IPS-11a (cell line): ENCODE data around the gene TWNK.
A peak's percentile ranks its signal among the peaks of the same experiment; 100 is the strongest.

ENCODE experiments used
- H3K4me3 ChIP-seq: one replicate; pipeline ENCODE4 v1.5.1; 2013; ENCODE audit warnings: low read depth, low read length, control low read depth

Gene TWNK

DNA sequence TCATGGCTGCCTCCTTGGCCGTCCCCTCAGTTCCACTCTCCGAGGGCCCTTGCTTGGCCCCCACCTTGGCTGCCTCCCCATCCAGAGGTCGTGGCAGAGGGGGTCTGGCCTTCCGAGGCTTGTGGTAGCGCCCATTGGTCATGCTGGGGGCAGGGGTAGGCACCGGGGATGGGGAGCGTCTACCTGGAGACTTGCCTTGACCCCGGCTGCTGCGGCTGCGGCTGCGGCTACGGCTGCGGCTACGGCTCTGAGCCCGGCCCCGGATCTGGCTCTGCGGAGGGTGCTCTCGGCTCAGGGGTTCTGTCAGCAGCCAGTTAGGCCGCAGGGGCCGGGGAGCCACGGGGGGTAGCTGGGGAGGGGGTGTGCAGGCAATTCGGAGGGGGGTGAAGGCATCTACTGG, 23.0 kb downstream of the TWNK start:
- H3K4me3 ChIP-seq = no peak overlapping the region

DNA sequence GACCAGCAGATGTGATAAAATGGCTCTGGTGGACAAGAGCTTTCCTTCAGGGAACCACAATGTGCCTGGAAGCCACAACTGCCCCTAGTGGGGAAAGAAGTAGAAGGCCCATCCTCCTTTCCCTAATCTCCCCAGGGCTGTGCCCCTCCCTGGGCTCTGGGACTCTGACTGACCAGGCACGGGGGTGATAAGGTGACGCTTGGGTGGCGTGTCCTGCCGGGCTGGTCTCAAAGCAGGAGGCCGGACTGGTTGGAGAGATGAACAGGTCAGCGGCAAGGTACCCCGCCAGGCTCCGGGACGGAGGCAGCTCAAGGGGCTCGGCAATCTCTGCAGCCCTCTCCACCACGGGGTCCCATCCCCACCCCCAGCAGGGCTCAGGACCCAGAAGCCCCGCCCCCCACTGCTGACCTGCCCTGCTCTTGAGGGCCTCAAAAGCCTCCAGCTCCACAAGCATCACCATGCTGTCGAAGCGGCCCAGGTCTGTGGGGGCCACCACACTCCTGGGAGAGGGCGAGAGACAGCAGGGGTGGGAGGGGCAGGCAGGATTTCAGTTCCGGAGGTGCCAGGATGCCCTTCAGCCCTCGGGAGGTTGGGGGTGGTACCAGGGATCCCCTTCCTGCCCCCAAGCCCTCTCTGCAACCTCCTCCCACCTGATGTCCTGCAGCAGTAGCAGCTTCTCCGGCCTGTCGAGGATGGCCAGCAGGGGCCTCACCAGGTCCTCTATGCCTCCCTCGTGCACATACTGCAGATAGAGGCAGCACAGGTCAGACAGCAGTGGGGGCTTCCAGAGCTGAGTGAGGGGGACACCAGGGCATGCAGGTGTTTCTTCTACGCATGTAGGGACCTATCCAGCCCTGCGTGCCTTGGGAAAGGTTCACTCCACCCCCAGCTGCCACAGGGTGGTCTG, 24.4 kb downstream of the TWNK start:
- H3K4me3 ChIP-seq = no peak overlapping the region

DNA sequence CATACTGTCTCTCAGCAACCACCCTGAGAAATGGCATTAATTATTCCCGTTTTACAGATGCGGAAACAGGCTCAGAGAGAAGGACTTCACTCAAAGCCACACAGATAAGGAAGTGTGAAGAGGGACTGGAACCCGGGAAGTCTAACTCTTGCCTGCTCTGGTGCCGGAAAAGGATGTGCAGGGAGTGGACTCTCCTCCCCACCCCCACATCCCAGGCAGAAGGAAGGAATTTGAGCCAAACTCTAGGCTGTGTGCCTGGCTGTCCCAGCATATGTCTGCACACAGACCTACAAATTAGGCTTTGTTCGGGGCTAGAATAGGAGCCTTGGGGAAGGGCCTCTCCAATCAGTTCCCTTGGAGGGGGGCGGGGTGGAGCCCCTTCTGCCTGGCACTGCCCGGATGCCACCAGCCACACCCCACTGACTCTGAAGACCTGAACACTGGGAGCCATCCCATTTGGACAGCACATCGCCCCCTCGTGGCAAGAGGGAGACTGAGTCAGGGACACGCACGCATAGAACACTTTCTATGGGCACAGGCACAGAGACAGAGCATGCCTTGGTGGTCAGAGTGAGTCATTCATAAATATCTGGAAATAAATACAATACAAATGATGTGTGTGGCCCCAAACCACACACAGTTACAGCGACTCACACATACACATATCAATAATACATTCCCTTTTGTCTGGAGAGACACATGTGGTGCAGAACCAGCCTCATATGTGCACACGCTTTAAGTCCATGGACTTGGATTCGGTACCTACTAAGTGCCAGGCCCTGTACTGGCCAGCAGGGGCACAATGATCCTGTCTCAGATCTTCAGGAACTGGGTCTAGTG, 25.4 kb downstream of the TWNK start:
- H3K4me3 ChIP-seq = no peak overlapping the region

DNA sequence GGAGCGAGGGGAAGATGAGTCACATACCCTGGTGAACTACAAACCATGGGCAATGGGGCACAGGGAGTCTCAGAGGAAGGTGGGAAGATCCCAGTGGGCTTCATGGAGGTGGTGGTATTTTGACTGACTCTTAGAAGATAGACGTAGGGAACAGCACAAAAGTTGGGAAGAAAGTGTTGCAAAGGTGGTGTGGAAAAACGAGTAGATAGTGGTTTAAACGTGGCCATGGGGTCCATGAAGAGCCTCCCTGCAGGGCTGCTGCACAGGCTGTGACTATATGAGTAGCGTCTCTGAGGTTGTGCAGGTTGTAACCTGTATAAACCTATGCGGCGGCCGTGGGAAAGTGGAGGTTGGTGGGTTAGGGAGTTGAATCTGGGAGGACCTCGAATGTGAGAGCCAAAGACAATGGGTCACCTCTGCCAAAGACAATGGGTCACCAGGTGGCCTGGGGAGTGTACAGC, 26.1 kb downstream of the TWNK start:
- H3K4me3 ChIP-seq = no peak overlapping the region

DNA sequence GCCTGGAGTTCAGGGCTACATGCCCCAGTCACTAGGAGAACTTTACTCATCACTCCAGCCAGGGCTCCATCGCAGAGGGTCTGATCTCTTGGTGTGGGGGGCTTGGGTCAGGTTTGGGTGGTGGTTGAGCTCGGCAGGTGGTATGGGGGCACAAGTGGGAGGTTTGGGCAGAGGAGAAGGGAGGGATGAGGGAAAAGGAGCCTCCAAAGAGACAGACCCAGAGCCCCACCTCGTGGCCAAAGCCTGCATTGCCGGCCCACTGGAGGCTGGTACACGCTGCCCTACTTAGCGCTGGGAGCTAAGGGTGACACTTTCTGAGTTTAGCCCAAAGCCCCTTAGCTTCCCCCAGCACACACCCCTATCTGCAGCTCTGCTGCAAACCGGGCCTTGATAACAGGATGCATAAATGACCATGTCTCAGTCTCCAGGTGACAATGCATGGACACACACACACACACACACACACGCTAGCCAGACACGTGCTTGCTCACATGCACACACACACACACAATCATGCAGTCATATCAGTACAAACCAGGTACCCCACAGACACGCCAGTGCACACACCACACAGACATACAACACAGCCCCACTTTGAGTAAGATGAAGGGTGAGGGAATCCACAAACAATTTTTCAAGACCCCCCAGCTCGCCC, 27.0 kb downstream of the TWNK start:
- H3K4me3 ChIP-seq = no peak overlapping the region

DNA sequence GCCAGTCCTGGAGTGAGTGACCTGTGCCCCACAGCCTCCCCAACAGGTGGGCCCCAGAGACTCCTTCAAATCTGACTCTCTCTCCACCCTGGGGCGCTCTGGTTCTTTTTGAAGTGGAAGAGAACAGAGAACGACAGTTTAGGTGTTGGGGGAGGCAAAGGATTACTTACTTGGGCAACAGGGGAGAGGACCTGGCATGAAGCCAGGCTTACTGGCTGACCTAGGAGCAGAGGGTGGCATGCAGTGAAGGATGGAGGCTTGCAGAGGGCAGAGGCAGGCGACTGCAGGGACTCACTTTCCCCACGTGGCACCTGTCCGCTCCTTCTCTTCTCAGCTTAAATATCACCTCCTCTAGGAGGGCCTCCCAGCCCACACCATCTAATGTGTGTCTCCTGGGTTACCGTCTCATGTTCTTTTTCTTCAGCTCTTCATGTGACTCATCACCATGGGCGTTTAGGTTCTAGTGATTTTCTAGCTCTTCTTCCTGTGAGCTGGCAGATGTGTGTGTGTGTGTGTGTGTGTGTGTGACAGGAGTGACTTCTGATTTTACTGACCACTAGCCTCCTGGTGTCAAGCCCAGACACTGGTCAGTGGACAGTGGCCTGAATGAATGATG, 27.7 kb downstream of the TWNK start:
- no peak overlapping the region for H3K4me3 ChIP-seq

DNA sequence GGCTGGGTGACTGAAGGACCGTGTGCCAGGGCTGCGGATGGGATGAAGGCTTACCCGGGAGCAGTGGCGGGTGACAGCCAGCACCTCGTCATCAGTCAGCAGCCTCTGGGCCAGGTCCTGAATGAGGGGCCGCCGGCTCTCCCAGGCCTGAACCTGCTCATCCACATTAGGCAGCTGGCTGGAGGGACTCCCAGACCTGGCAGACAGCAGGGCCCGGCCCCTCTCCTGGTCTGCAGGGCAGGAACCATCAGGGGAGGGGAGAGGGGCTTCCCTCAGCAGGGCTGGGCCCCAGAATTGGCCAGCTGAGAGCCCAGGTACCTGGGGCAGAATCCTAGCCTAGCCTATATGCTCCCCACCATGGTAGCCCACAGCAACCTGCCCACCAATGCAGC, 28.2 kb downstream of the TWNK start:
- no peak overlapping the region for H3K4me3 ChIP-seq

DNA sequence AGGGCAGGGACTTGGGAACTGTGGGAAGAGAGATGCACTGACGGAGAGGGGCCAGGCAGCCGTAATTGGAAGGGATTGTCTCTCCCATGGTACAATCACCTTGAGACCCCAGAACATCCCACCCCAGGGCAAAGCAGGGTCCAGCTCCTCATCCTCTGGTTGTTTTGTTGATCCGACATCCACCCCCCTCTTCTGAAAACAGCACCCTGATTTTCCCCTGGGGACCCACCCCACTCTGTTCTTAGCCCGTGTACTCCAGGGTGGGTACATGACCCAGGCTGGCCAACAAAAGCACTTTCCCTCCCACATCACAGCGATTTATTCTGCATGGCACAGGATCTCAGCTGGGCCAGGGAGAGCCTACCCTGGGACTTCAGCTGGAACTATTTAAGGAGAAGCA, 29.5 kb downstream of the TWNK start:
- H3K4me3 ChIP-seq = no peak overlapping the region

DNA sequence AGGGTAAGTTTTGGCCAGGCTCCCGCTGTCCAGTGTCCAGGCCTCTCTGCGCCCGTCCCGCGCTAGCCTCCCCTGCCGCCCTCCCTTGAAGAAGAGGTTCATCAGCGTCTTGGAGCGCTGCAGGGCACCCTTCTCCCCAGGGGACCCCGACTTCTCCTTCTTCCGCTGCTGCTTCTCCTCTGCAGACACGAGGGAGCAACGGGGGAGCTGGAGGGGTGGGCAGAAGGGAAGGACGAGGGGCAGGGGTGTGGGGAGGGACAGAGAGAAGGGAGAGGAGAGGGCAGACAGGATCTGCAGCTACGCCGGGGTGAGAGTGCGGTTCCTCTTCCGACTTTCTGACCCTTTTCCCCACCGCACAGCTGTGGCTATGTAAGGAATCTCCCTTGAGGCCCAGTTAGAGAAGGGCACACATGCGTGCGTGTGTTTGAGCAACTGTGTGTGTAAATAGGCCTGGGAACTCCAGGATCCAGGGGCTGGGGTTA, 30.8 kb downstream of the TWNK start:
- peak overlapping the region; percentile 20 for H3K4me3 ChIP-seq

DNA sequence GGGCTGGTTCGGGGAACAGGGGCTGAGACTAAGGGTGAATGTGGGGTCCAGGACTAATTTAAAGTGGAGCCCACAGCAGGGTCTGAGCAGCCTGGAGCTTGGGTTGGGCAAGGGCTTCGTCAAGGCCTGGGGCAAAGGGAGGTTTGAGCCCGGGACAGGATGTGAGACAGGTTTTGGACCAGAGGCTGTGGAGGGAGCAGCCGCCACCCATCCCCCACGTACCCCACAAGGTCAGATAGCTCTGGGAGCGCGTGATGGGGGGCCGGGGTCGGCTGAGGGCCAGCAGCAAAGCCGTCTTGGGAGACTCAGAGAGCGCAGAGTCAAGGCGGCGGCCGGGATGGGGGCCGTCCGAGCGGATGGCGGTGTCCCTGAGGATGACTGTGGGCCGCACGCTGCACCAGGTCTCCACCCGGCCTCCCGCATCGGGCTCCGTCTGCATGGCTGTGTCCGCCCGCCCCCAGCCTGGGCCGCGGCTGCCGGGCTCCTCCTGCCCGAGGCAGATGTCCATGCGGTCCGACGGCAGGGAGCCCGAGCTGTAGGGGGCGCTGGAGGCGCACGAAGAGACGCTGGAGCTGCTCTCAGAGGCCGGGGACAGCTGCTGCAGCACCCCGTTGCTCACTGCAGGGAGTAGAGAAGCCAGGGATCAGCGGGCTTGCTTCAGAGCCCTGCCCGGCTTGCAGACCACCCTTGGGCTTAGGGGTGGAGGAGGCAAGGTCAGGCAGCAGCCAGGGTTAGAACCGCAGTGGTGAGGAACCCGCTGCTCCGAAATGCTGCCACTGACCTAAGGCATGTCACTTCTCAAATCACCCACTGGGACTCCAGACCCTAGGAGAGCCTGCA, 31.5 kb downstream of the TWNK start:
- H3K4me3 ChIP-seq = peak overlapping the region; percentile 20

DNA sequence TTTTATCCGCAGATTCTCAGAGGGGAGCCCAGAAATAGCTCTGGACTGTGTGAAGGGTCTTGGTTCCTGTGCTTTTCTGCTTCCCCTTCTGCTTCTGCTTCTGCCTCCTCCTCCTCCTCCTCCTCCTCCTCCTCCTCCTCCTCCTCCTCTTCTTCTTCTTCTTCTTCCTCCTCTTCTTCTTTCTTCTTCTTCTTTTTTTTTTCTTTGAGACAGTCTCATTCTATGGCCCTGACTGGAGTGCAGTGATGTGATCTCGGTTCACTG, 32.0 kb downstream of the TWNK start:
- H3K4me3 ChIP-seq = no peak overlapping the region

DNA sequence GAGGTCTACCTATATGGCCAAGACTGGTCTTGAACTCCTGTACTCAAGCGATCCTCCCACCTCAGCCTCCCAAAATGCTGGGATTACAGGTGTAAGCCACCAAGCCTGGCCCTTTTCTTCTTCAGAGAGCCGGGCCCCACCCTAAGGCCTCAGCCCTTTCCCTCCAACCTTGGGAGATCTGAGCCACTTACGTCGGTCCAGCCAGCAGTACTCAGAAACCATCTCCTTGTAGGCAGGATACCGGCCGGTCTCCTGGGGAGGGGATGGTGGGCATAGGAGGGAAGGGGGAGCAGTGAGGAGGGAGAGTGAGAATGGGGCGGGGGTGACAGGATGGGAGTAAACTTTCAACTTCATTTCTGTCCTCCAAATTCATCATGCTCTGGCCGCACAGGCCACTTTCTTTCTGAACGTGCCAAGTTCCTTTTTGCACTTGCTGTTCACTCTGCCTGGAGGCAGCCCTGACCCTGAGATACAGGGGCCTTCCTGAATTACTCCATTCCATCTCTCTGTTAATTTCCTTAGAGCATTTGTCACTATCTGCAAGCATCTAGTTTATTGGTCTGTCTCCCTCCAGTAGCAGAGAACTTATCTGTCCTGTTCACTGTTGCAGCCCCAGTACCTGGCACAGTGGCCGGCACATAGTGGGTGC, 33.2 kb downstream of the TWNK start:
- no peak overlapping the region for H3K4me3 ChIP-seq

DNA sequence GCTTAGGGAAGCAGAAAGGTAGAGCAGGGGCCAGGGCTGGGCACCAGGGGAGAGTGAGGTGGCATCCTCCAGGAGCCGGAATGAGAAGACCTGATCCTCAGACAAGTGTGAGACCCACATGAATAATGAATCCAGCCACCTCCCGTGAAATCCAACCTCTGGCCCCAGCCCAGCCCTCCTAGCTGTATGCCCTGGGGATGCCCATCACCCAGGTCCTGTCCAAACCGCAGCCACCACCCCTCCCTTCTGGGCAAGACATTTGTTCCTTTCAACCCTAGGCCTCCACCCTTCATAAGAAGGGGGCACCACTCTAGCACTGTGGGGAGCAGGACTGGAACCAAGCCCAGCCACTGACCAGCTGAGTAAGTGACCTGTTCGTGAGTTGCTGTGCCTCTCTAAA, 33.9 kb downstream of the TWNK start:
- no peak overlapping the region for H3K4me3 ChIP-seq

DNA sequence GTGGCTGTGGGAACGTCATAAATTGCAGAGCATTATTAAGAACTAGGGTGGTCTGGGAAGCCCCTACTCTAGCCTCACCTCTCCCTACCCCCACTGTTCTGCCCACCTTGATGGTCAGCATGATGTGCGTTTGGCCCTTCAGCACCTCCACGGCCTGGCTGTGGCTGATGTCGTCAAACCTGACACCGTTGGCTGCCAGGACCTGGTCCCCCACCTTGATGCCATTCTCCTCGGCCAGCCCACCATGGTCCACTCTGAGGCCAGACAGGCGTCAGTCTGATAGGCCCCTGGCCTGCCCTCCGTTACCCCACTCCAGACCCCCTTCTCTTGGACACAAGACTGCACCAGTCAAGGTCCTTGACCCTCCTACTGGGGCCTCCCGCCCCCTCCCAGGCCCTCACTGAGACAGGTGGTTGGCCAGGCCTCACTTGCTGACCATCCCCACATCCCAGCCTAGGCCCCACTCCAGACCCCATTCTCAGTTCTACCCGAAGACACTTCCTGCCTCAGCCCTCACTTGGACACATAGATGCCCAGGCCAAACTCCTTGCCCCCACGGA, 34.4 kb downstream of the TWNK start:
- H3K4me3 ChIP-seq = no peak overlapping the region

DNA sequence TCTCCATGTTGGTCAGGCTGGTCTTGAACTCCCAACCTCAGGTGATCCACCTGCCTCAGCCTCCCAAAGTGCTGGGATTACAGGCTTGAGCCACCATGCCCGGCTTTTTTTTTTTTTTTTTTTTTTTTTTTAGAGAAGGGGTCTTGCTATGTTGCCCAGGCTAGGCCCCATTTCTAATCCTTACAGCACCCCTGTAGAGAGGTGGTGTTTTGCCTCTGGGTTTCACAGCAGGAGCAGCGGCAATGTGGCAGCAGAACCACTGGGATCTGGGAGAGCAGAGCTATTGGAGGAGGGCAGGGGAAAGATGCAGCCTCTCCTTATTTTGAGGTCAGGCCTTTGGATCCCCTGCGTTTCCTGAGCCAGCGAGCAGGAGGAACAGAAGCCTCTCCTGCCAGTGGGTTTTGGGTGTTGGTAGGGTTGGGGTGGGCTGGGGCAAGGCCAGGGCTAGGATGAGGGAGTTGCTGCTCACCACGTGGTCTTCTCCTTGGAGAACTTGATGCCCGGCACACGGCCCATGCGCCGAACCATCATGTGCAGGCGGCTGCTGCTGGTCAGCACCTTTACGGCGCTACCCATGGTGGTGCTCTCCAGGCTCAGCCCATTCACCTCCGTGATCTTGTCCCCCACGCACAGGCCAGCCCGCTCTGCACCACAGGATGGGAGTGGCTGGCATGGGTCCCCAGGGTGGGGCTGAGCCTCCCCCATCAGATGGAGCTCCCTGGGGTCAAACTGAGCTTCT, 35.8 kb downstream of the TWNK start:
- no peak overlapping the region for H3K4me3 ChIP-seq

DNA sequence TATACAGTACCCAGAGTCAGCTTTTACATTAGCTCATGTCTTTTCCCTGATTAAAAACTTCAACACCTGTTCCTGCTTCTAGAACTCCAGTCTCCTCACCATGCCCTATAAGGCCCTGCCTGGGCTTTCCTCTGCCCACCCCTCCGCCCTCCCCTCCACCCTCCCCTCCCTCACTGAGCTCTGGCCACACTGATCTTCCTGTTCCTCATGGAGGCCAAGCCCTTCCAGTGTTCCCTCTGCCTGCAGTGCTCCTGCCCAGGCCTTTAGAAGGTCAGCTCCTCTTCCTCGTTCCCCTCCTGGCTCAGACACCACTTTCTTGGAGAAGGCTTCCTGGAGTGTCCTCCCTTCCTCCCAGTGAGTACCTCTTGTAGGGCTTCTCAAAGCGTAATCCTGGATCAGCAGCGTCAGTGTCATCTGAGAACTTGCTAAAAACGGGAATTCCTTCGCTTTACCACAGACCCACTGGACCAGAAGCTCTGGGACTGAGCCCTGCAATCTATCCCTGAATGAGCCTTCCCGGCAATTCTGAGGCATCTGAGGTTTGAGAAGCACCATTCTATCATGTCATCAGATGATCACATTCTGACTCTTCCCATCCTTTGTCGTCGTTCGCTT, 39.9 kb downstream of the TWNK start:
- no peak overlapping the region for H3K4me3 ChIP-seq

DNA sequence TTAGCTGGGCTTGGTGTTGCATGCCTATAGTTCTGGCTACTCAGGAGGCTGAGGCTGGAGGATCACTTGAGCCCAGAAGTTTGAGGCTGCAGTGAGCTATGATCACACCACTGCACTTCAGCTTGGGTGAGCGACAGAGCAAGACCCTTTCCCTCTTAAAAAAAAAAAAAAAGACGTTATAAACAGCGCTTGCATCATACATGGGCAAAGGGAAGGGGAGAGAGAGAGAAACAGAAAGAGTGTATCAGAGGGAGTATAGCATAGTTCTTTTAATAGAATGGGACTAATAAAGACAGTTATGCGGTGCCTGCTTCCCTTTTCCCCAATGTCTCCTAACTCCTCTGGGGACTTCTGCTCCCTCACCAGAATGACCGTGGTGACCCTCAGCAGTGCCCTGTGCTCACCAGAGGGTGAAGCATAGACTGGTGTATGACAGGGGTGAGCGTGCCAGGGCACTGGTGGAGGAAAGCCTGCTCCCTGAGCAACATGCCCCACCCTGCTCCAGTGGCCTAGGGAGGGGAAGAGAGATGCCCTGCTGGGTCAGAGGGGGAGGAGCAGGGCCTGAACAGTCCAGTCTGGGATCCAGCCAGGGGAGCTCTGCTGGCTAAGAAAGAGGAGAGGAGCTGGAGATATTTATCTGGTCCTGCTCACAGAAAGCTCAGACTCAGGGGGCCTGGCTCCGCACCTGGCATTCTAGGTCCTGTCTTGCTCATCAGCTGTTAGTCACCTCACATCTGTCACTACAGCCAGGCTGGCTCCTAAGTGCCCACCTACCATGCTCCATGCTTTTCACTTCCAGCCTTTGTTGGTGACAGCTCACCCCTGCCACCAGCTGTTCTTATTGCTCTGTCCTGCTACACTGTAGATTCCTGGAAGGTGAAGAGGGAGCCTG, 41.3 kb downstream of the TWNK start:
- H3K4me3 ChIP-seq = no peak overlapping the region
